ENCODE data around the gene PRR29. TPM values are rescaled to one million over a fixed set of nuclear protein-coding genes. Genes with fewer than 3 reads are reported as not detected.

The PRR29 gene
- total RNA-seq, 2 experiments from 2014 or later: 0.16 to 0.29 TPM

GRCh38 chr17:64024781-64025731 is 26.9 kb downstream of the PRR29 start:
- no peaks in the 10 kb centered on the region for H3K9me2 ChIP-seq (ENCODE audit: insufficient read depth, low read length)
- H2AFZ ChIP-seq (ENCODE audit: low read length): peak overlapping the region; percentile 64; the same call in 1 of the 2 replicates
- peaks cover 75% of the 10 kb centered on the region for H3K4me1 ChIP-seq (ENCODE audit: insufficient read depth, low read length, poor library complexity, severe bottlenecking)
- intact Hi-C loops (cut with micrococcal nuclease; ENCODE audit: unreplicated experiment): loop anchor here (1.0 to 5.0 kb wide), 4 partner anchors 74 to 257 kb away; partner anchors contain the start of genes CD79B and CSHL1
- H3K36me3 ChIP-seq (ENCODE audit: insufficient read depth, low read length): no peaks in the 10 kb centered on the region
- H4K20me1 ChIP-seq (ENCODE audit: insufficient read depth, low read length): no peaks in the 10 kb centered on the region
- no peak for DNase-seq (ENCODE audit: low spot score)
- H3K9me3 ChIP-seq (ENCODE audit: low read length): no peaks in the 10 kb centered on the region
- H3K4me2 ChIP-seq (ENCODE audit: low read length): peak overlapping the region; percentile 61; the same call in 1 of the 2 replicates
- peaks cover 2% of the 10 kb centered on the region; the same call in 1 of the 2 replicates for H3K79me2 ChIP-seq (ENCODE audit: insufficient read depth, low read depth, low read length)
- BruUV-seq (replicated peaks): no TSS peak
- CTCF ChIA-PET (ENCODE audit: unreplicated experiment): interaction anchor here (0.6 to 1.1 kb wide), 6 partner anchors 33 to 308 kb away, joined by 3 to 5 read pairs (median 3); no protein-coding TSS in a partner anchor
- TF ChIP-seq, protein P1, sequence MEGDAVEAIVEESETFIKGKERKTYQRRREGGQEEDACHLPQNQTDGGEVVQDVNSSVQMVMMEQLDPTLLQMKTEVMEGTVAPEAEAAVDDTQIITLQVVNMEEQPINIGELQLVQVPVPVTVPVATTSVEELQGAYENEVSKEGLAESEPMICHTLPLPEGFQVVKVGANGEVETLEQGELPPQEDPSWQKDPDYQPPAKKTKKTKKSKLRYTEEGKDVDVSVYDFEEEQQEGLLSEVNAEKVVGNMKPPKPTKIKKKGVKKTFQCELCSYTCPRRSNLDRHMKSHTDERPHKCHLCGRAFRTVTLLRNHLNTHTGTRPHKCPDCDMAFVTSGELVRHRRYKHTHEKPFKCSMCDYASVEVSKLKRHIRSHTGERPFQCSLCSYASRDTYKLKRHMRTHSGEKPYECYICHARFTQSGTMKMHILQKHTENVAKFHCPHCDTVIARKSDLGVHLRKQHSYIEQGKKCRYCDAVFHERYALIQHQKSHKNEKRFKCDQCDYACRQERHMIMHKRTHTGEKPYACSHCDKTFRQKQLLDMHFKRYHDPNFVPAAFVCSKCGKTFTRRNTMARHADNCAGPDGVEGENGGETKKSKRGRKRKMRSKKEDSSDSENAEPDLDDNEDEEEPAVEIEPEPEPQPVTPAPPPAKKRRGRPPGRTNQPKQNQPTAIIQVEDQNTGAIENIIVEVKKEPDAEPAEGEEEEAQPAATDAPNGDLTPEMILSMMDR (conservative IDR thresholded peaks at IDR 0.05; ENCODE audit: low read length): no peak
- no peak for TF ChIP-seq EZH2phosphoT487 (IDR thresholded peaks at IDR 0.05; ENCODE audit: borderline replicate concordance, low read depth, low read length)
- H3K27ac ChIP-seq (ENCODE audit: low read depth, low read length, poor library complexity, severe bottlenecking): peak overlapping the region; percentile 20
- H3K4me3 ChIP-seq (ENCODE audit: low read depth, low read length, poor library complexity, severe bottlenecking): no peak overlapping the region
- POLR2A ChIA-PET: interaction anchor here (0.6 to 1.4 kb wide), 5 partner anchors 8 to 113 kb away, joined by 3 read pairs; no protein-coding TSS in a partner anchor

GRCh38 chr17:64025732-64026294 is 27.7 kb downstream of the PRR29 start:
- Histone ChIP-seq H3K4me3 (ENCODE audit: low read depth, low read length, poor library complexity, severe bottlenecking) (peak overlapping the region; percentile 20), H3K79me2 (ENCODE audit: insufficient read depth, low read depth, low read length) (no peaks in the 10 kb centered on the region), H3K9me2 (ENCODE audit: insufficient read depth, low read length) (no peaks in the 10 kb centered on the region), H3K27ac (ENCODE audit: low read depth, low read length, poor library complexity, severe bottlenecking) (peak overlapping the region; percentile 20), H3K4me1 (ENCODE audit: insufficient read depth, low read length, poor library complexity, severe bottlenecking) (peaks cover 73% of the 10 kb centered on the region), H2AFZ (ENCODE audit: low read length) (peak overlapping the region; percentile 64; the same call in 1 of the 2 replicates), H3K4me2 (ENCODE audit: low read length) (peak overlapping the region; percentile 61), H3K36me3 (ENCODE audit: insufficient read depth, low read length) (no peaks in the 10 kb centered on the region), H4K20me1 (ENCODE audit: insufficient read depth, low read length) (no peaks in the 10 kb centered on the region), H3K9me3 (ENCODE audit: low read length) (no peaks in the 10 kb centered on the region)
- CTCF ChIA-PET (ENCODE audit: unreplicated experiment): interaction anchor here (0.6 to 1.0 kb wide), 2 partner anchors 114 to 308 kb away, joined by 3 read pairs; no protein-coding TSS in a partner anchor
- POLR2A ChIA-PET: interaction anchor here (0.6 to 1.4 kb wide), 4 partner anchors 9 to 119 kb away, joined by 3 read pairs; no protein-coding TSS in a partner anchor
- DNase-seq (ENCODE audit: low spot score): peak; percentile 91
- intact Hi-C loops (cut with micrococcal nuclease; ENCODE audit: unreplicated experiment): loop anchor here (1.0 to 5.0 kb wide), 3 partner anchors 75 to 256 kb away; partner anchors contain the start of gene CSHL1
- TF ChIP-seq, protein P1 (conservative IDR thresholded peaks at IDR 0.05; ENCODE audit: low read length): peak; percentile 98
- no peak for TF ChIP-seq EZH2phosphoT487 (IDR thresholded peaks at IDR 0.05; ENCODE audit: borderline replicate concordance, low read depth, low read length)
- no TSS peak for BruUV-seq (replicated peaks)
